GM12874 (cell line): Measurements from ENCODE around the gene CST7.

ENCODE experiments used
- CTCF ChIP-seq: IDR thresholded peaks from 2 replicates; pipeline ENCODE4 v1.5.1; 2011; ENCODE audit warnings: low read depth, mild to moderate bottlenecking, control low read depth, low read length, moderate library complexity; ENCODE audit not compliant: insufficient read depth

CST7 gene

DNA sequence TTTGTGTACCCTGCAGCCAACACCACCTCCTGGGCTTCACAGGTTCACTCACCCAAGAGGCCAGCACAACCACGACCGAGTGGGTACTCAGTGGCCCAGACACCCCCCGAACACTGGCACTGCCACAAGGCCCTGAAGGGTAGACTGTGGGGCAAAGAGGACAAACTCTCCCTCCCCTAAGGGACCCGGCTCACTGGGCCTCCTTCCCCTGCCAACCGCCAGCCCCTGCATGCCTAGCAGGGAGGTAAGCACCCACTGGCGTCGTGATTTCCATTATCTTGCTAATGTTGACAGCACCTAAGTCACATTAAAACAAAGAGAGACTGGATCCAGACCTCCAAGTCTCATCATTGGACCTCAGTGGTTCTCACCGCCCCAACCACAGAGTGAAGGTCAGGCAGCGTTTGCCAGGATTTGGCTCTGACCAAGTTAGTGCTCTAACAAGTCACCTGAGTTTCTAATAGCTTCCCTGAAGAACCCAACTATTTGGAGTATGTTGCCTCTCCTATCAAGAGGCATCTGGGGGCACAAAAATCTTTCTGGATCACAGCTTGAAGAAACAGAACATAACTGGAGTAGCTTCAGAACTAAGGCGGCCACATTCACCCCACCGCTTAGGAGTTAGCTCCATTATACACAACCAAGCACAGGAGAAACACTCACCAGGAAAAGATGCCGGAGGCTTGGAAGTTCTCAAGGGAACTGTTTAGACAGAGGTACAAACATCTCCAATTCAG, 57.5 kb downstream of the CST7 start:
- no peak for TF ChIP-seq CTCF

DNA sequence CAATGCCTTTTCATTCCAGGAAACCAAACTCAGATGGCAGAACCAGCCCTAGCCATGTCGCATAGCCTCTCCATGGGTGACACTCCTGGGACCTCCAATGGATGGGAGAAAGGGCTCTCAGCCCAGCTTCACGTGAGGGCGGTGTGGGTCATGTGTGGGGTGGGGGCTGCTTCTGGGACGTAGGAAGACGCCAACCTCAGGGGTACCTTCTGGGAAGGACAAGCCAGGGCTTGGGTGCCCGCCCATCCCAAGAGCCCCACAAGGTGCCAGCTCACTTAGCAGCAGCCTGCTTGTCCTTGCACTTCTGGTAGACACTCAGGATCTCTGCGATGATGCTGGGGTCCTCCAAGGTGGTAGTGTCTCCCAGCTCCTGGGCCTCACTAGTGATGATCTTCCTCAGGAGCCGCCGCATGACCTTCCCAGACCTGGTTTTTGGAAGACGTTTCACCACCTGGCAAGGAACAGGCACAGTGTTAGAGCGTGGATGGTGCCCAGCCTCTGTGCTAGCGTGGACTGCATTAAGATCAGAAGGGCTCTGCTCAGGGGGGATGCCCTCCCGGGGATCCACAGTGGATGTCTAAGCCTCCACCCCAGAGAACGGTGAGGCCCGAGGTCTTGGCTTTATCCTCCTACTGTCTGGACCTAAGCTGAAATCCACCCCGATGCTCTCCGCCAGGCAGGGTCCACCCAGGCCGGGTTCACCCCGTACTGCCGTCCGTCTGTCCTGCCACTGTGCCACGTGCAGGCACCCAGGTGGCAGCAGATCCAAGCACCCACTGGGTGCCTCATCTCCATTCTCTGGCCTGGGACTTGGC, 58.6 kb downstream of the CST7 start:
- TF ChIP-seq CTCF, result no peak

DNA sequence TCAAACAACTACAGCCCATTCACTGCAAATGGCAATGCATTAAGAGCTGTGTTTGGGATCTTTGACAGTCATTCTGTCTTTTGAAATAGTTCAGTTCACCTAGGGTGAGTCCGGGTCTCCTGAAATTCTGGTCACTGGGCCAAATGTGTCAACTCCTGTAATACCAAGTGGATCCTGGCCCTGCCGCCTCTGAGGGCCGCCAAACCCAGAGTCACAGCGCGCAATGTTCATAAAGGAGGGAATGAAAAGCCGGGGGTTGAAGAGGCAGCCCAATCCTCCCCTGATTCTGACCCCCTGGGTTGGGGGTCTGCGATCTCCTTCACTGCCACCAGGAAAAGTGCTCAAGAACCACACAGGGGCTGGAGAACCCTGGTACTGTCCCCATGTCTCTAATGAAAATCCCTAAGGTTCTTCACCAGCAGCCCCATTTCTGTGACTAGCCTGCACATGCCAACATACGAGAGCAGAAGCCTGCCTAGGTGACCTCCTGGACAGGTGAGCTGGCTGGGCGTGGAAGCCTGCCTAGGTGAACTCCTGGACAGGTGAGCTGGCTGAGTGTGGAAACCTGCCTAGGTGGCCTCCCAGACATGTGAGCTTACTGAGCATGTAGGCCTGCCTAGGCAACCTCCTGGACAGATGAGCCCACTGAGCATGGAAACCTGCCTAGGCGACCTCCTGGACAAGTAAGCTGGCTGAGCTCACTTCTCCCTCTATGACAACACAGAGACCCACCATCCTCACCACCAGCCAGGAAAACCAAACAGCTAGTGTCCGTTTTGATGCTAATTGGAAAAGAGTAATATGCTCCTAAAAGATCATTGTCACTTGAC, 59.5 kb downstream of the CST7 start:
- no peak for TF ChIP-seq CTCF
